ENCODE measurements around the gene DNAH11.
"Not testable (repeated sequence)": the region's sequence is repeated elsewhere in the genome, so short reads cannot be mapped to it uniquely, and the experiment has no call there.

The DNAH11 gene

GRCh38 chr7:21542891-21543527, at the start of gene DNAH11:
Gene DNAH11, plus strand, starts transcription at chr7:21543039. Its CDS starts 207 bp downstream, at chr7:21543246.
- DNase-seq (ENCODE audit: low read depth in 4 of 4, low spot score in 1 of 4): no peak

GRCh38 chr7:21495731-21496130, 47.1 kb upstream of the DNAH11 start:
- no peak for DNase-seq (ENCODE audit: low read depth in 4 of 4, low spot score in 1 of 4)

- no peak for DNase-seq (ENCODE audit: low read depth in 4 of 4, low spot score in 1 of 4)
Measured at GRCh38 chr7:21497072-21497471, 45.8 kb upstream of the DNAH11 start.

GRCh38 chr7:21500117-21500832, 42.6 kb upstream of the DNAH11 start:
- no peak for DNase-seq (ENCODE audit: low read depth in 4 of 4, low spot score in 1 of 4)

- DNase-seq (ENCODE audit: low read depth in 4 of 4, low spot score in 1 of 4): no peak
Measured at GRCh38 chr7:21504021-21504420, 38.8 kb upstream of the DNAH11 start.

GRCh38 chr7:21507627-21508343, 35.1 kb upstream of the DNAH11 start:
- DNase-seq (ENCODE audit: low read depth in 4 of 4, low spot score in 1 of 4): peak in 2 of 4 experiments; percentile 2 to 6

- no peak for DNase-seq (ENCODE audit: low read depth in 4 of 4, low spot score in 1 of 4)
Measured at GRCh38 chr7:21508538-21508937, 34.3 kb upstream of the DNAH11 start.

GRCh38 chr7:21514062-21514461, 28.8 kb upstream of the DNAH11 start:
- no peak for DNase-seq (ENCODE audit: low read depth in 4 of 4, low spot score in 1 of 4)

- no peak for DNase-seq (ENCODE audit: low read depth in 4 of 4, low spot score in 1 of 4)
Measured at GRCh38 chr7:21524680-21525079, 18.2 kb upstream of the DNAH11 start.

- DNase-seq (ENCODE audit: low read depth in 4 of 4, low spot score in 1 of 4): no peak
Measured at GRCh38 chr7:21526007-21526406, 16.8 kb upstream of the DNAH11 start.

- DNase-seq (ENCODE audit: low read depth in 4 of 4, low spot score in 1 of 4): no peak
Measured at GRCh38 chr7:21526448-21526847, 16.4 kb upstream of the DNAH11 start.

- DNase-seq (ENCODE audit: low read depth in 4 of 4, low spot score in 1 of 4): not testable (repeated sequence)
Measured at GRCh38 chr7:21532485-21532884, 10.4 kb upstream of the DNAH11 start.

- DNase-seq (ENCODE audit: low read depth in 4 of 4, low spot score in 1 of 4): not testable (repeated sequence)
Measured at GRCh38 chr7:21533646-21534045, 9.2 kb upstream of the DNAH11 start.

GRCh38 chr7:21536445-21537118, 6.3 kb upstream of the DNAH11 start:
- DNase-seq (ENCODE audit: low read depth in 4 of 4, low spot score in 1 of 4): not testable (repeated sequence)

- DNase-seq (ENCODE audit: low read depth in 4 of 4, low spot score in 1 of 4): no peak
Measured at GRCh38 chr7:21538936-21539495, 3.8 kb upstream of the DNAH11 start.

GRCh38 chr7:21543528-21544302, 876 bp downstream of the DNAH11 start:
- DNase-seq (ENCODE audit: low read depth in 4 of 4, low spot score in 1 of 4): no peak

GRCh38 chr7:21544303-21544656, 1.4 kb downstream of the DNAH11 start:
- no peak for DNase-seq (ENCODE audit: low read depth in 4 of 4, low spot score in 1 of 4)

- no peak for DNase-seq (ENCODE audit: low read depth in 4 of 4, low spot score in 1 of 4)
Measured at GRCh38 chr7:21544715-21545114, 1.9 kb downstream of the DNAH11 start.

GRCh38 chr7:21547501-21547900, 4.7 kb downstream of the DNAH11 start:
- no peak for DNase-seq (ENCODE audit: low read depth in 4 of 4, low spot score in 1 of 4)

- no peak for DNase-seq (ENCODE audit: low read depth in 4 of 4, low spot score in 1 of 4)
Measured at GRCh38 chr7:21548491-21548890, 5.7 kb downstream of the DNAH11 start.

GRCh38 chr7:21550076-21550475, 7.2 kb downstream of the DNAH11 start:
- no peak for DNase-seq (ENCODE audit: low read depth in 4 of 4, low spot score in 1 of 4)
